ENCODE results near the gene ADARB2.

- TF ChIP-seq POLR2A (IDR thresholded peaks at IDR 0.05) (no peak), CTCF (IDR thresholded peaks at IDR 0.05) (no peak)
Observed at GRCh38 chr10:1550291-1550595, 187.1 kb downstream of the ADARB2 start.
